ENCODE data around the gene VEPH1.

The VEPH1 gene

GRCh38 chr3:157526036-157526435 lies 22.8 kb upstream of the VEPH1 start:
- Histone ChIP-seq H3K36me3 (ENCODE audit: control insufficient read depth, low read length) (no peaks in the 10 kb centered on the region), H3K4me2 (ENCODE audit: low read length) (no peak overlapping the region), H3K9me2 (replicated peaks; ENCODE audit: control insufficient read depth, low read length) (no peaks in the 10 kb centered on the region), H3K27ac (ENCODE audit: low read depth, low read length) (no peak overlapping the region), H4K20me1 (ENCODE audit: control insufficient read depth, insufficient read depth, low read depth, low read length) (no peaks in the 10 kb centered on the region), H3K4me3 (ENCODE audit: low read length) (no peak overlapping the region), H3F3A (ENCODE audit: control insufficient read depth, insufficient read depth) (no peaks in the 10 kb centered on the region), H3K79me2 (ENCODE audit: control insufficient read depth, low read length) (no peaks in the 10 kb centered on the region), H3K9me3 (ENCODE audit: control insufficient read depth, insufficient read depth, low read length) (no peaks in the 10 kb centered on the region), H3K27me3 (ENCODE audit: control insufficient read depth, low read length) (no peaks in the 10 kb centered on the region), H3K4me1 (ENCODE audit: control insufficient read depth, low read length) (no peaks in the 10 kb centered on the region)
- no peak for TF ChIP-seq EZH2phosphoT487 (IDR thresholded peaks at IDR 0.05; ENCODE audit: borderline replicate concordance, low read length)
- no peak for TF ChIP-seq CTCF (IDR thresholded peaks at IDR 0.05; ENCODE audit: low read depth, low read length, poor library complexity, severe bottlenecking)

GRCh38 chr3:157523814-157524213 lies 20.6 kb upstream of the VEPH1 start:
- H3K4me1 ChIP-seq (ENCODE audit: control insufficient read depth, low read length): no peaks in the 10 kb centered on the region
- H4K20me1 ChIP-seq (ENCODE audit: control insufficient read depth, insufficient read depth, low read depth, low read length): no peaks in the 10 kb centered on the region
- no peak overlapping the region for H3K27ac ChIP-seq (ENCODE audit: low read depth, low read length)
- H3K4me2 ChIP-seq (ENCODE audit: low read length): no peak overlapping the region
- no peak for TF ChIP-seq CTCF (IDR thresholded peaks at IDR 0.05; ENCODE audit: low read depth, low read length, poor library complexity, severe bottlenecking)
- H3K4me3 ChIP-seq (ENCODE audit: low read length): no peak overlapping the region
- H3K27me3 ChIP-seq (ENCODE audit: control insufficient read depth, low read length): no peaks in the 10 kb centered on the region
- no peaks in the 10 kb centered on the region for H3K9me3 ChIP-seq (ENCODE audit: control insufficient read depth, insufficient read depth, low read length)
- H3F3A ChIP-seq (ENCODE audit: control insufficient read depth, insufficient read depth): no peaks in the 10 kb centered on the region
- no peaks in the 10 kb centered on the region for H3K79me2 ChIP-seq (ENCODE audit: control insufficient read depth, low read length)
- H3K9me2 ChIP-seq (replicated peaks; ENCODE audit: control insufficient read depth, low read length): no peaks in the 10 kb centered on the region
- no peaks in the 10 kb centered on the region for H3K36me3 ChIP-seq (ENCODE audit: control insufficient read depth, low read length)

GRCh38 chr3:157522648-157523047 lies 19.4 kb upstream of the VEPH1 start:
- H3K79me2 ChIP-seq (ENCODE audit: control insufficient read depth, low read length): no peaks in the 10 kb centered on the region
- H3K27ac ChIP-seq (ENCODE audit: low read depth, low read length): no peak overlapping the region
- TF ChIP-seq EZH2phosphoT487 (IDR thresholded peaks at IDR 0.05; ENCODE audit: borderline replicate concordance, low read length) (no peak), CTCF (IDR thresholded peaks at IDR 0.05; ENCODE audit: low read depth, low read length, poor library complexity, severe bottlenecking) (no peak)
- H4K20me1 ChIP-seq (ENCODE audit: control insufficient read depth, insufficient read depth, low read depth, low read length): no peaks in the 10 kb centered on the region
- no peaks in the 10 kb centered on the region for H3F3A ChIP-seq (ENCODE audit: control insufficient read depth, insufficient read depth)
- H3K9me3 ChIP-seq (ENCODE audit: control insufficient read depth, insufficient read depth, low read length): no peaks in the 10 kb centered on the region
- H3K4me1 ChIP-seq (ENCODE audit: control insufficient read depth, low read length): no peaks in the 10 kb centered on the region
- H3K36me3 ChIP-seq (ENCODE audit: control insufficient read depth, low read length): no peaks in the 10 kb centered on the region
- H3K9me2 ChIP-seq (replicated peaks; ENCODE audit: control insufficient read depth, low read length): no peaks in the 10 kb centered on the region
- H3K4me2 ChIP-seq (ENCODE audit: low read length): no peak overlapping the region
- no peaks in the 10 kb centered on the region for H3K27me3 ChIP-seq (ENCODE audit: control insufficient read depth, low read length)
- no peak overlapping the region for H3K4me3 ChIP-seq (ENCODE audit: low read length)

Measured in DOHH2 (cell line).